Type B pancreatic cell (in vitro differentiated cells): ENCODE measurements around the gene SEC14L1. TPM values are rescaled to one million over a fixed set of nuclear protein-coding genes. Genes with fewer than 3 reads are reported as not detected.

Experiments used
- DNase-seq: peaks from one replicate; pipeline ENCODE4 v3.0.0; 2021; ENCODE audit warnings: mixed read lengths; ENCODE audit not compliant: unreplicated experiment; ENCODE audit errors: extremely low spot score
- H3K27ac Mint-ChIP-seq: 2 replicates; pipeline ENCODE4 v1.8.0; 2021; ENCODE audit warnings: mild to moderate bottlenecking, mixed read lengths
- H3K27me3 Mint-ChIP-seq: 2 replicates; pipeline ENCODE4 v1.8.0; 2021; ENCODE audit warnings: mixed read lengths
- H3K36me3 Mint-ChIP-seq: 2 replicates; pipeline ENCODE4 v1.8.0; 2021; ENCODE audit warnings: mixed read lengths
- H3K4me1 Mint-ChIP-seq: one replicate; pipeline ENCODE4 v1.8.0; 2021; ENCODE audit warnings: mixed read lengths; ENCODE audit not compliant: unreplicated experiment
- H3K4me3 Mint-ChIP-seq: 2 replicates; pipeline ENCODE4 v1.8.0; 2021; ENCODE audit warnings: mild to moderate bottlenecking, mixed read lengths
- H3K9me3 Mint-ChIP-seq: 2 replicates; pipeline ENCODE4 v1.8.0; 2021; ENCODE audit warnings: mixed read lengths
- CTCF ChIP-seq: fragments of 200-600 bp; sonication (generic); conservative IDR thresholded peaks from 2 replicates; pipeline ENCODE4 v1.5.0; 2021; ENCODE audit warnings: antibody characterized with exemption, mild to moderate bottlenecking
- total RNA-seq: library from RNA; stranded (reverse); gene quantifications from 2 replicates; pipeline ENCODE4 v1.2.1, GENCODE V29; 2021; ENCODE audit warnings: low replicate concordance

The SEC14L1 gene
- total RNA-seq, 1 donor from 2014 or later: 74.9 TPM

DNA sequence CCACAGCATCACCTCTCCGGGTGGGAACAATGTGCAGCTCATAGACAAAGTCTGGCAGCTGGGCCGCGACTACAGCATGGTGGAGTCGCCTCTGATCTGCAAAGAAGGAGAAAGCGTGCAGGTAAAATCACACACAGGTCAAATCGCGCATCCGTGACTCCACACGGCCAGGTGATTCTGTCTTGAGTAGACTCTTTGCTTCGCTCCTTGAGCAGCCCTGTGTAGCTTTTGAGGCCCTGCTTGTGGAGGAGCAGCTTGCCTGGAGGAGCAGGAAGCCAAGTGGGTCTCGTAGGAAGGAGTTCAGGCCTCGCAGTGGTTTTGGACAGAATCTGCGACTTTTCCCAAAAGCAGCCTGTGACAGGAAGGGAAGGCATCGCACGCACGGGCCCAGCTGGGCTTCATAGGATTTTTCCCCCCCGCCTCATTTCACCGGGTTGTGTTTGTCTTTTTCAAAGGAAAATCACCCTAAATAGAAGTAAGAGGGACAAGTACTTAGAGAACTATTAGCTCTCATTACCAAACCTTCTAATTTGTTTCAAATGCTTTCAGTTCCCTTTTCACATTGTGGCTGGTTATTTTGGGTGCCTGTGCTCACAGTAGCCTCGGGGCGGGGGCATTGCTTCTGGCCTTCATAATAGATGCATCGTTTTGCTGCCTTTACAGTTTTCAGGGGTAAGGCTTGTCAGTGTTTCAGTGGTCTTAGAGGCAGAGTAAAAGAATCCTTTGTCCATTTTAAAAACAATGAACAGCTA is 71.5 kb downstream of the SEC14L1 start:
- no peaks in the 10 kb centered on the region for H3K9me3 Mint-ChIP-seq
- DNase-seq: no peak
- H3K36me3 Mint-ChIP-seq: peaks cover 42% of the 10 kb centered on the region
- no peaks in the 10 kb centered on the region for H3K27me3 Mint-ChIP-seq
- peaks cover 24% of the 10 kb centered on the region for H3K4me1 Mint-ChIP-seq
- no peak overlapping the region for H3K27ac Mint-ChIP-seq
- no peak for TF ChIP-seq CTCF
- H3K4me3 Mint-ChIP-seq: no peak overlapping the region

DNA sequence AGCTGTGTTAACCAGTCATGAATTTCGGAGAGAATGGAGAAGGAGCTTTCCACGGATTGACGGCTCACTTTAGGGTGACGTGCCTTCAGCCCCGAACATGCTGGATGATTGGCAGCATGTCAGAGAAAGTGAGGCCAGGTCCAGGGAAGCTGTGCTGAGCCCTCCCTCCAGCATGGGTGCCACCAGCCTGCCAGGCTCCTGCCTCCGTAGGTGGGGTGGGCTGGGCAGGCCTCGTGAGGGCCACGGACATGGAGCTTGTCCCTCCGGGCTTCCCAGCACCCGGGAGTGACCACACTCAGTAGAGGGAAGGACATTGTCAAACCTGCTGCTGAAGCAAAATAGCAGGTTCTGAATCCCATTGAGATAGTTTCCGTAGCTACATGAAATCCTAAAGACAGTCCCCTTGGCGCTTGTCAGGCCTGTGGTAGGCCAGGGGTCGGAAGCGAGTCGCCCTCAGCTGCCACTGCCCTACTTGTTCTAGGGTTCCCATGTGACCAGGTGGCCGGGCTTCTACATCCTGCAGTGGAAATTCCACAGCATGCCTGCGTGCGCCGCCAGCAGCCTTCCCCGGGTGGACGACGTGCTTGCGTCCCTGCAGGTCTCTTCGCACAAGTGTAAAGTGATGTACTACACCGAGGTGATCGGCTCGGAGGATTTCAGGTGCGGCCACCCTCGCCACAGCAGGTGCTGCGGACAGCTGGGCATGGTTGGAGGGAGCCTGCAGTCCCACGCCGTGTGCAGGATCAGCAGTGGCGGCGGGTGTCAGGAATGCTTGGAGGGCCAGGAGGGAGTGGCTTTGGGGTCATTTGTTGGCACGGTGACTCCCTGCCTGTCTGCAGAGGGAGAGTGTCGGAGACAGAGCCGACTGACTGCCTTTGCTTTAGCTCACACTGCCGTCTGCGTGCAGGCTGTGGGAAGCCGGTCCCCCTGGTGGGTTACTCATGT is 72.3 kb downstream of the SEC14L1 start:
- DNase-seq: no peak
- no peak overlapping the region for H3K27ac Mint-ChIP-seq
- peaks cover 42% of the 10 kb centered on the region for H3K36me3 Mint-ChIP-seq
- H3K9me3 Mint-ChIP-seq: no peaks in the 10 kb centered on the region
- no peak overlapping the region for H3K4me3 Mint-ChIP-seq
- H3K27me3 Mint-ChIP-seq: no peaks in the 10 kb centered on the region
- no peak for TF ChIP-seq CTCF
- peaks cover 21% of the 10 kb centered on the region for H3K4me1 Mint-ChIP-seq

DNA sequence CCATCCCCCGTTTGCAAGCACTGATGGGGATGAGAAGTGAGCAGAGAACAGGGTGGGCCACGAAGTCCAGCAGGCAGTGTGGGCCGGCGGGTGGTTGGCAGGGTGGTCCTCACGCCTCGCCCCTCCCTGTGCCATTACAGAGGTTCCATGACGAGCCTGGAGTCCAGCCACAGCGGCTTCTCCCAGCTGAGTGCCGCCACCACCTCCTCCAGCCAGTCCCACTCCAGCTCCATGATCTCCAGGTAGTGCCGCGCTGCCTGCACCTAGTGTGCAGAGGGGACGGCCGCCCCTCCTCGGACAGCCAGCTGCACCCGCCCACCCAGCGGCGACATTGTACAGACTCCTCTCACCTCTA is 73.0 kb downstream of the SEC14L1 start:
- Mint-ChIP-seq H3K27me3 (no peaks in the 10 kb centered on the region), H3K4me3 (no peak overlapping the region), H3K9me3 (no peaks in the 10 kb centered on the region), H3K36me3 (peaks cover 40% of the 10 kb centered on the region), H3K4me1 (peaks cover 18% of the 10 kb centered on the region), H3K27ac (no peak overlapping the region)
- TF ChIP-seq CTCF: no peak
- no peak for DNase-seq

- Mint-ChIP-seq H3K27me3 (no peaks in the 10 kb centered on the region), H3K36me3 (peaks cover 41% of the 10 kb centered on the region), H3K4me3 (no peak overlapping the region), H3K9me3 (no peaks in the 10 kb centered on the region), H3K27ac (no peak overlapping the region), H3K4me1 (peaks cover 16% of the 10 kb centered on the region)
- no peak for TF ChIP-seq CTCF
- no peak for DNase-seq
These were observed 73.6 kb downstream of the SEC14L1 start for GRCh38 chr17:77214328-77214727.

GRCh38 chr17:77214743-77215142 is 74.0 kb downstream of the SEC14L1 start:
- Mint-ChIP-seq H3K27ac (no peak overlapping the region), H3K36me3 (peaks cover 38% of the 10 kb centered on the region), H3K4me3 (no peak overlapping the region), H3K27me3 (no peaks in the 10 kb centered on the region), H3K4me1 (peaks cover 13% of the 10 kb centered on the region), H3K9me3 (no peaks in the 10 kb centered on the region)
- TF ChIP-seq CTCF: peak; percentile 65
- no peak for DNase-seq
